ENCODE measurements around the gene CDKN2C.

The CDKN2C gene

DNA sequence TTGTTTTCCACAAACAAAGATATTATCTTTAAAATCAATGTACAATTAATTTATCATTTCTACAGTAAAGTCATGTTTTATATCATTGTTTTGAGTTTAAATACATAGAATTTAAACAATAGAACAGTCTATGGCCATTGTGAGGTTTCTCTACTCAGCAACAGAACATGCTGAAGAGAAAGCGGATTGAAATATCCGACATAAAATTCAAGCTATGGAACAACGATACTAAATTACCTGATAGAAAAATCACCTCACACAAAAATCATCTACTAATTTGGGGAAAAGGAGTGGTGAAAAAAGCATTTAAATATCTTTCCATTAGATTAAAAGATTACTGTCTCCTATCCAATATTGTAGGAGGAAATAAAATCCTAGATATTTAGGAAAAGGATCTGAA is 12.6 kb downstream of the CDKN2C start:
- H3K36me3 ChIP-seq (ENCODE audit: control insufficient read depth in 2 of 2, insufficient read depth in 1 of 2, low read length in 2 of 2) = no peaks in the 10 kb centered on the region
- TF ChIP-seq ZNF514 (tag by site-specific recombination; IDR thresholded peaks at IDR 0.05) = no peak
- no peak for TF ChIP-seq ZNF37A (tag by site-specific recombination; IDR thresholded peaks at IDR 0.05)
- no peak for TF ChIP-seq RBAK (tag by site-specific recombination; IDR thresholded peaks at IDR 0.05)
- TF ChIP-seq ZNF558 (tag by site-specific recombination; IDR thresholded peaks at IDR 0.05) = no peak
- TF ChIP-seq, protein P1, sequence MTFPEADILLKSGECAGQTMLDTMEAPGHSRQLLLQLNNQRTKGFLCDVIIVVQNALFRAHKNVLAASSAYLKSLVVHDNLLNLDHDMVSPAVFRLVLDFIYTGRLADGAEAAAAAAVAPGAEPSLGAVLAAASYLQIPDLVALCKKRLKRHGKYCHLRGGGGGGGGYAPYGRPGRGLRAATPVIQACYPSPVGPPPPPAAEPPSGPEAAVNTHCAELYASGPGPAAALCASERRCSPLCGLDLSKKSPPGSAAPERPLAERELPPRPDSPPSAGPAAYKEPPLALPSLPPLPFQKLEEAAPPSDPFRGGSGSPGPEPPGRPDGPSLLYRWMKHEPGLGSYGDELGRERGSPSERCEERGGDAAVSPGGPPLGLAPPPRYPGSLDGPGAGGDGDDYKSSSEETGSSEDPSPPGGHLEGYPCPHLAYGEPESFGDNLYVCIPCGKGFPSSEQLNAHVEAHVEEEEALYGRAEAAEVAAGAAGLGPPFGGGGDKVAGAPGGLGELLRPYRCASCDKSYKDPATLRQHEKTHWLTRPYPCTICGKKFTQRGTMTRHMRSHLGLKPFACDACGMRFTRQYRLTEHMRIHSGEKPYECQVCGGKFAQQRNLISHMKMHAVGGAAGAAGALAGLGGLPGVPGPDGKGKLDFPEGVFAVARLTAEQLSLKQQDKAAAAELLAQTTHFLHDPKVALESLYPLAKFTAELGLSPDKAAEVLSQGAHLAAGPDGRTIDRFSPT (tag by site-specific recombination; IDR thresholded peaks at IDR 0.05) = no peak
- no peak for TF ChIP-seq MYNN (tag by site-specific recombination; IDR thresholded peaks at IDR 0.05; ENCODE audit: borderline replicate concordance)
- ChIA-PET POLR2A (interaction anchor here (1.6 to 8.1 kb wide), 3 partner anchors 10 to 23 kb away, joined by 3 to 157 read pairs (median 21); partner anchors contain the start of gene CDKN2C), CTCF (interaction anchor here (1.2 kb wide), 1 partner anchor 206 kb away, joined by 3 read pairs; no protein-coding TSS in a partner anchor)
- peaks cover 16% of the 10 kb centered on the region for H3K4me1 ChIP-seq (ENCODE audit: control insufficient read depth, insufficient read depth, low read length)
- peak overlapping the region; percentile 12; the same call in 1 of the 2 replicates for H3K4me3 ChIP-seq (ENCODE audit: low read depth, low read length)
- H3K9me3 ChIP-seq (ENCODE audit: control insufficient read depth, insufficient read depth, low read depth, low read length) = no peaks in the 10 kb centered on the region
- no peak overlapping the region for H3K27ac ChIP-seq (ENCODE audit: extremely low read depth, low read depth, low read length)

DNA sequence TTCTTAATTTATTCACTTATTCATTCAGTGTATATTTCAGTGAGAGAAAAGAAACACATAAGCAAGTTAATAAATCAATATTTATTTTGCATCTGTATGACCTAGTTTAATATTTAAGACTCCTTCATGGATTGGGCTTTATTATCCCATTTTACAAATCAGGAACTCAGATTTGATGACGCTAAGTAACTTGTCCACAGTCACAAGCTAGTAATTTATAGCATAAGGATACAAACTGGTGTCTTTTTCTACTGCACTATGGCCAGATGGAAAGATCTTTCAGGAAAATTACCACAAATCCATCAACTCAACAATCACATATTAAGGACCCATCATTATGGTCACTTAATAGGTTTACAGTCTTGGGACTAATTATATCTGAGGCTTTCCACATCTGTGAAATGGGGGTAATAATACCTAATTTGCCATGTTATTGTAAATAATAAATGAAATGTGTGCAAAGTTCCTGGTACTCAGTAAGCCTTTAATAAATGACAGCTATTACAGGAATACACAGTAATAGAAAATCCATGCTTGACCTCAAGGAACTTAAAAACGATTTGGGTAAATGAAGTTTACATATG is 13.3 kb downstream of the CDKN2C start:
- POLR2A ChIA-PET = interaction anchor here (1.6 to 8.1 kb wide), 3 partner anchors 10 to 24 kb away, joined by 3 to 157 read pairs (median 21); partner anchors contain the start of gene CDKN2C
- H3K9me3 ChIP-seq (ENCODE audit: control insufficient read depth, insufficient read depth, low read depth, low read length) = no peaks in the 10 kb centered on the region
- CTCF ChIA-PET = interaction anchor here (1.2 kb wide), 1 partner anchor 206 kb away, joined by 3 read pairs; no protein-coding TSS in a partner anchor
- H3K4me3 ChIP-seq (ENCODE audit: low read depth, low read length) = peak overlapping the region; percentile 2; the same call in 1 of the 2 replicates
- no peaks in the 10 kb centered on the region for H3K36me3 ChIP-seq (ENCODE audit: control insufficient read depth in 2 of 2, insufficient read depth in 1 of 2, low read length in 2 of 2)
- H3K4me1 ChIP-seq (ENCODE audit: control insufficient read depth, insufficient read depth, low read length) = peaks cover 16% of the 10 kb centered on the region
- no peak overlapping the region for H3K27ac ChIP-seq (ENCODE audit: extremely low read depth, low read depth, low read length)
- TF ChIP-seq SALL2 (tag by site-specific recombination; IDR thresholded peaks at IDR 0.05; ENCODE audit: borderline replicate concordance) (no peak), ZNF274 (IDR thresholded peaks at IDR 0.05; ENCODE audit: low read length) (no peak), ZNF274 (tag by site-specific recombination; IDR thresholded peaks at IDR 0.05; ENCODE audit: borderline replicate concordance) (no peak), ZNF132 (tag by site-specific recombination; IDR thresholded peaks at IDR 0.05; ENCODE audit: borderline replicate concordance) (no peak), ZBTB48 (tag by site-specific recombination; IDR thresholded peaks at IDR 0.05) (no peak), ZBTB17 (tag by site-specific recombination; IDR thresholded peaks at IDR 0.05) (peak; percentile 28; the same call in 1 of the 2 replicates), ZNF529 (tag by site-specific recombination; IDR thresholded peaks at IDR 0.05; ENCODE audit: insufficient replicate concordance) (no peak), ZNF341 (tag by site-specific recombination; IDR thresholded peaks at IDR 0.05; ENCODE audit: low read depth) (no peak), ZNF211 (tag by site-specific recombination; IDR thresholded peaks at IDR 0.05; ENCODE audit: low read depth) (no peak), ZNF548 (tag by site-specific recombination; IDR thresholded peaks at IDR 0.05) (no peak), ZNF112 (tag by site-specific recombination; IDR thresholded peaks at IDR 0.05) (no peak), BCL11B (tag by site-specific recombination; IDR thresholded peaks at IDR 0.05; ENCODE audit: low read depth) (no peak), ZNF426 (tag by site-specific recombination; IDR thresholded peaks at IDR 0.05) (no peak), ZNF654 (tag by site-specific recombination; IDR thresholded peaks at IDR 0.05; ENCODE audit: low read depth) (no peak), SP7 (tag by site-specific recombination; IDR thresholded peaks at IDR 0.05) (peak; percentile 93), ZNF791 (tag by site-specific recombination; IDR thresholded peaks at IDR 0.05) (no peak), ZNF335 (tag by site-specific recombination; conservative IDR thresholded peaks at IDR 0.05) (0 out of 2 replicates have a peak, but pooled peaks have one; percentile 25), ZNF777 (tag by site-specific recombination; IDR thresholded peaks at IDR 0.05; ENCODE audit: borderline replicate concordance) (no peak), SCRT1 (tag by site-specific recombination; IDR thresholded peaks at IDR 0.05; ENCODE audit: borderline replicate concordance) (no peak)
- TF ChIP-seq, protein P2, sequence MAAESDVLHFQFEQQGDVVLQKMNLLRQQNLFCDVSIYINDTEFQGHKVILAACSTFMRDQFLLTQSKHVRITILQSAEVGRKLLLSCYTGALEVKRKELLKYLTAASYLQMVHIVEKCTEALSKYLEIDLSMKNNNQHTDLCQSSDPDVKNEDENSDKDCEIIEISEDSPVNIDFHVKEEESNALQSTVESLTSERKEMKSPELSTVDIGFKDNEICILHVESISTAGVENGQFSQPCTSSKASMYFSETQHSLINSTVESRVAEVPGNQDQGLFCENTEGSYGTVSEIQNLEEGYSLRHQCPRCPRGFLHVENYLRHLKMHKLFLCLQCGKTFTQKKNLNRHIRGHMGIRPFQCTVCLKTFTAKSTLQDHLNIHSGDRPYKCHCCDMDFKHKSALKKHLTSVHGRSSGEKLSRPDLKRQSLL (tag by site-specific recombination; IDR thresholded peaks at IDR 0.05) = no peak
- TF ChIP-seq, protein P3, sequence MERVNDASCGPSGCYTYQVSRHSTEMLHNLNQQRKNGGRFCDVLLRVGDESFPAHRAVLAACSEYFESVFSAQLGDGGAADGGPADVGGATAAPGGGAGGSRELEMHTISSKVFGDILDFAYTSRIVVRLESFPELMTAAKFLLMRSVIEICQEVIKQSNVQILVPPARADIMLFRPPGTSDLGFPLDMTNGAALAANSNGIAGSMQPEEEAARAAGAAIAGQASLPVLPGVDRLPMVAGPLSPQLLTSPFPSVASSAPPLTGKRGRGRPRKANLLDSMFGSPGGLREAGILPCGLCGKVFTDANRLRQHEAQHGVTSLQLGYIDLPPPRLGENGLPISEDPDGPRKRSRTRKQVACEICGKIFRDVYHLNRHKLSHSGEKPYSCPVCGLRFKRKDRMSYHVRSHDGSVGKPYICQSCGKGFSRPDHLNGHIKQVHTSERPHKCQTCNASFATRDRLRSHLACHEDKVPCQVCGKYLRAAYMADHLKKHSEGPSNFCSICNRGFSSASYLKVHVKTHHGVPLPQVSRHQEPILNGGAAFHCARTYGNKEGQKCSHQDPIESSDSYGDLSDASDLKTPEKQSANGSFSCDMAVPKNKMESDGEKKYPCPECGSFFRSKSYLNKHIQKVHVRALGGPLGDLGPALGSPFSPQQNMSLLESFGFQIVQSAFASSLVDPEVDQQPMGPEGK (tag by site-specific recombination; IDR thresholded peaks at IDR 0.05) = no peak
- TF ChIP-seq, protein P4, sequence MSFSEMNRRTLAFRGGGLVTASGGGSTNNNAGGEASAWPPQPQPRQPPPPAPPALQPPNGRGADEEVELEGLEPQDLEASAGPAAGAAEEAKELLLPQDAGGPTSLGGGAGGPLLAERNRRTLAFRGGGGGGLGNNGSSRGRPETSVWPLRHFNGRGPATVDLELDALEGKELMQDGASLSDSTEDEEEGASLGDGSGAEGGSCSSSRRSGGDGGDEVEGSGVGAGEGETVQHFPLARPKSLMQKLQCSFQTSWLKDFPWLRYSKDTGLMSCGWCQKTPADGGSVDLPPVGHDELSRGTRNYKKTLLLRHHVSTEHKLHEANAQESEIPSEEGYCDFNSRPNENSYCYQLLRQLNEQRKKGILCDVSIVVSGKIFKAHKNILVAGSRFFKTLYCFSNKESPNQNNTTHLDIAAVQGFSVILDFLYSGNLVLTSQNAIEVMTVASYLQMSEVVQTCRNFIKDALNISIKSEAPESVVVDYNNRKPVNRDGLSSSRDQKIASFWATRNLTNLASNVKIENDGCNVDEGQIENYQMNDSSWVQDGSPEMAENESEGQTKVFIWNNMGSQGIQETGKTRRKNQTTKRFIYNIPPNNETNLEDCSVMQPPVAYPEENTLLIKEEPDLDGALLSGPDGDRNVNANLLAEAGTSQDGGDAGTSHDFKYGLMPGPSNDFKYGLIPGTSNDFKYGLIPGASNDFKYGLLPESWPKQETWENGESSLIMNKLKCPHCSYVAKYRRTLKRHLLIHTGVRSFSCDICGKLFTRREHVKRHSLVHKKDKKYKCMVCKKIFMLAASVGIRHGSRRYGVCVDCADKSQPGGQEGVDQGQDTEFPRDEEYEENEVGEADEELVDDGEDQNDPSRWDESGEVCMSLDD (tag by site-specific recombination; IDR thresholded peaks at IDR 0.05) = no peak

Measured in HEK293 (cell line).